GM21390 (cell line): ENCODE results near the gene RPS3.

ENCODE experiments used
- ATAC-seq: cut with Tn5 transposase; IDR thresholded peaks from one replicate; pipeline ENCODE4 v1.9.1; 2021; ENCODE audit not compliant: unreplicated experiment

The RPS3 gene

DNA sequence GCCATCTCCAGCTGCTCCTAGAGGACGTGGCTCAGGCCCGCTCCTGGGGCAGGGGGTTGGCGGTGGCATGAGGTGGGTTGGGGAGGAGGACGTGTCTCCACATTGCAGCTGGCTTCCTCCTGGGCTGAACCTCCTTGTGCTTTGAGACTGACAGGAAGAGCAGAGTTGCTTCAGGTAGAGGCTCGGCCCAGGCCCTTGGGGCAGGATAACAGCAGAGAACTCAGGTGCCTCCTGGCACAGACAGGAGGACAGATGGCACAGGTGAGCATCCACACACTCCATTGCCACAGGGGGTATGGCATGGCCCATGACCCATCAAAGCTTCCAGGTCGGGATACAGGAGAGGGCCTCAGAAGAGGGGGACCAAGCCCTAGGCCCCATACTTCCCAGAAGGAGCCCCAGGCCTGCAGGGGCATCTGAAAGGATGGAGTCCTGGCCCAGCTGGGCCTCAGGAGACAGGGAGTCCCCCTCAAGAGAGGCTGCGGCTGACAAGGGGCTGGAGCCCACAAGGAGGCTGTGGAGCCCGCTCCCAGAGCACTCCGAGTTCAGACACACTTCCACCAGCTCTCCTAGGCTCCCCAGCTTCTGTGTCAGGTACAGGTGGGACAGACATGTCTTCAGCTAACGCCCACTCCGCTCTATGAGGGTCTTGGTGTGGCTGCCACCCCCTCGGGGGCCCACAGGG lies 35.7 kb downstream of the RPS3 start:
- no peak for ATAC-seq

DNA sequence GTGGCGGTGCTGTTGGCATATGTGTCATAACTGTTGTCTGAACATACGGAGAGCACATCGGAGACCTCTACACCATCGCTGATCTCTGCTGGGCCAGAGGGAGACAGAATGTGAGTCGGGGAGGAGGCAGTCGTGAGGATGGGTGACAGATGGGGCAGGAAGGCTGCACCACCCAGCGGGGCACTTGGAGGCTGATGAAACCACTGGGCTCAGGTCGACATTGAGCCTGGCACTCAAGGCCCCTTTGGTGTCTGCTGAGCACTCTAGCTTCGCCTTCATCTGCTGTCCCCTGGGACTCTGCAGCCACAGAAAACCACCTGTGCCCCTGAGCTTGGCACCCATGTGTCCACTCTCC lies 36.2 kb downstream of the RPS3 start:
- ATAC-seq = no peak

DNA sequence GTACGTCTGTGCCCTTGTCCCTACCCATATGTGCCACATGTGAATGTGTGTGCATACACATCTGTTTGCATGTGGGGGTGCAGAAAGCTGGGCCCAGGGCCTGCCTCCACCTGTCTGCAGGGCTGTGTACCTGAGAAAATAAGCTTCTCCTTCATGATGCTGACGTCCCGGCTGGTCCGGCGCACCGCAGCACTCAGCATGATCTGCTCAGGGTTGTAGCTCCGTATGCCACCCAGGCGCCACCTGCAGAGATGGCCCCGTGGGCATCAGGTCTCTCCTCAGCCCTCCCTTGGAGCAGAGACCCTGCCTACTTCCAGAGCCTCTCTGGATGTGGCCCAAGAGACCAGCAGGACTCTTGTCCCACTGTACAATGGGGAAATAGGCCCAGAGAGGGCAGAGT lies 37.5 kb downstream of the RPS3 start:
- ATAC-seq = no peak

DNA sequence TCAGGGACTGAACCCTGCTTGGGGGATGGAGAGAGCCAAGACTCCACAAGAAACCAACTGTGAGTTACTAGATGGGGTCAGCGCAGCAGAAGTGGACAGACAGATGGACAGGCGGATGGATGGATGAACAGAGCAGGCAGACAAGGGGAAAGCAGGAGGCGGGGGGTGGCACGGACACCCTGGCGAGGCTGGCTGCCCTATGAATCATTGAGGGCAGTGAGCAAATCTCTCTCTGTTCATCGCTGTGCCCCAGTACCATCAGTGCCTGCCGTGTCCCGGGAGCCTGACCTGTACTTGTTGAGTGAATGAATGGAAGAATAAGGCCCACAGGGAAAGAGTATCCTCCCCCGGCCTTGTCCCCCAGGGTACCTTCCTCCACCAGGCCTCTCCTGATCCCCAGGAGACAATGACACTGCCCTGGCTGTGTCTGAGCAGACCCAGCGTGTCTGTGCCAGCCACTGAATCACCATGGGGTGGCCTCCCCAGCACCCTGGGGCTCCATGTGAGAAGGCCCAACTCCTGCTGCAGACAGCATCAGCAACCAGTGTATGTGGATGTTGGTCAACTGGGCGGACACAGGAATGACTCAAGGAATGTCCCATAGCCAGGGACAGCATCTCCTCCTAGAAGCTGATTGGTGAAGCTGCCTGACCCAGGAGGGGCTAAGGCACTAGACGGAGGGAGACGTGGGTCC lies 38.8 kb downstream of the RPS3 start:
- ATAC-seq = no peak

DNA sequence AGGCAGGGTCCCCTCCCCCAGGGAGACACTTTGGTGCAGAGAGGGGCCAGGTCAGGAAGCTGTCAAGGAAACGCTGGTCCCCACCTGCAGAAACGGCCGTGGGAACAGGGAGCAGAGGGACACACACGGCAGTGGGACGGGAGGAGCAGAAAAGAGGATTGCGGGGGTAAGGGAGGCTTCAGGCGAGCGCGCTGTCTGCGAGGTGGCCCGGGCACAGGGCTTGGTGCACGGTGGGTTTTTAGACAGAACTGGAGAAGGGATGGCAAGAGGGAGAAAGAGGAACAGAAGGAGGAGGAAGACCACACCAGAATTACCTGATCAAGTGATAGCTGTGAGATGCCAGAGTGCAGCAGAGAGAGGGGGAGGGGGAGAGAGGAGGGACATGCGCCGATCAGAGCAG lies 39.7 kb downstream of the RPS3 start:
- no peak for ATAC-seq

DNA sequence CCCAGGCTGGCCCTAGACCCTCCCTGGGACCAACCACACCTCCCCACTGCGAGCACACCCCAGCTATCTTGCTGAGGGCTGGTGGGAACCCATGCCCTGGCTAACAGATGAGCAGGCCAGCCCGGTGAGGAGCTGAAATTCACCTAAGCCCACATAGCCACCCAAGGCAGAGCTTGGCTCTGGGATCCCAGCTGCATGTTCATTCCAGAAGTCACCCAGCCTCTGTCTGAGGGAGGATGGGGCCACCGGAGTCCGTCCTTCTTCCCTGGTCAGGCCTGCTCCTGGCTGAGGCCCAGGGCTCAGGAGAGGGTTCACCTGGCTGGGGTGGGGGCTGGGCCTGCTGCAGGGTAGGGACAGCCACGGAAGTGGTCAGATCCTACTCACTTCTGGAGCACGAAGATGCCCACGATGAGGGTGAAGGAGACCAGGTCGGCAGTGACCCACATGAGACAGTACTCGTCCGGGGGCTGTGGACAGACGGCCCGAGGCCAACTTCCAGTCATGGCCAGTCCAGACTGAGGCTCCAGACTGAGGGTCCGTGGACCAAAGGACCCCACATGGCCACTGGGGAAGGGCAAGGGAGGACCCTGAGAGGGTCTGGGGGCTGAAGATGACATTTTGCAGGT lies 40.3 kb downstream of the RPS3 start:
- no peak for ATAC-seq

DNA sequence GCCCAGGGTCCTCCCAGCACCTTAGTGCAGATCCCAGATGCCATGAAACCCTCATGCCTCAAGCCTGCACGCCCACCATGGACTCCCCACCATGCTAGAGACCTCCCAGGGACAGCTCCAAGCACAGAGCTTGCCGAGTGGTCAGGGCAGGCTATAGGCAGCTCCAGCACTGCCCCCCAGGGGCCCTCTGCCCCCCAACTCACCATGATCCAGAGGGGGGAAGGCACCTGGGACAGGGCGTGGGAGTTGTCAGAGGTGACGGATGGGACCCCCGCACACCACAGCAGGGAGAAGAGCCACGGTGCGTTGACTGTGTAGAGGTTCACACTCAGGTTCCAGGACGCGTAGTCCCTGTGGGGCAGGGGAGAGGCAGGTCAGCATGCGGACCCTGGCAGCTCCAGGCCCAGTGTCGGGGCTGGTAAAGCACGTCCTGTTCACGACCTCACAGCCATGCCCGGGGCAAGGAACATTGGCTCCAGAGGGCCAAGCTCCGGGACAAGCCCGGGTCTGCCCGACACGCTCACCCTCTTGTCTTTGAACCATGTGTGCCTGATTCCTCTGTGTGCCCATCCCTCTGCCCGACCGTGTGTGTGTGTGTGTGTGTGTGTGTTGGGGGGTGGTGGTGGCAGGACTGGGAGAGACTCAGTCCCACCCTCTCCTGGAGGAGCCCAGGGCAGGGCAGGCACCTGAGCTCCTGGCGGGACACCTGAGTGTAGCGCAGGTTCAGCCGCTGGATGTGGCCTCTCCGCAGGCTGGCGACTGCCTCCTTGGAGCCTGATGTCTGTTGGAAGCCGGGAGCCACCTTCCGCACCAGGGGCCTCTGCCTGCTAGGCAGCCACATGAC lies 41.9 kb downstream of the RPS3 start:
- ATAC-seq = no peak

DNA sequence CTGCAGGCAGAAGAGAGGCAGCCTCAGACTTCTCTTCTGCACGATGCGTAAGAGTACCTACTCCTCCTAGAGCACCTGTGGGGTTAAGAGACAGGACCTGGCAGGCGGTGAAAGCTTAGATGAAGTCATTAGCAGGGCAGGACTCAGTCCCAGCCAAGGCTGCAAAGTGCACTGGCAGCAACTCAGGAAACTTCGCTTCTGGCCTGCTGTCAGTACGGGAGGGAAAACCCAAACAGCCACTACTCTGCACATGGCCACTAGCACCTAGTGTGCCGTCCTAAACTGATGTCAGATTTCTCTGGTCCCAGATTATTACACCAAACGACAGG lies 42.5 kb downstream of the RPS3 start:
- no peak for ATAC-seq

DNA sequence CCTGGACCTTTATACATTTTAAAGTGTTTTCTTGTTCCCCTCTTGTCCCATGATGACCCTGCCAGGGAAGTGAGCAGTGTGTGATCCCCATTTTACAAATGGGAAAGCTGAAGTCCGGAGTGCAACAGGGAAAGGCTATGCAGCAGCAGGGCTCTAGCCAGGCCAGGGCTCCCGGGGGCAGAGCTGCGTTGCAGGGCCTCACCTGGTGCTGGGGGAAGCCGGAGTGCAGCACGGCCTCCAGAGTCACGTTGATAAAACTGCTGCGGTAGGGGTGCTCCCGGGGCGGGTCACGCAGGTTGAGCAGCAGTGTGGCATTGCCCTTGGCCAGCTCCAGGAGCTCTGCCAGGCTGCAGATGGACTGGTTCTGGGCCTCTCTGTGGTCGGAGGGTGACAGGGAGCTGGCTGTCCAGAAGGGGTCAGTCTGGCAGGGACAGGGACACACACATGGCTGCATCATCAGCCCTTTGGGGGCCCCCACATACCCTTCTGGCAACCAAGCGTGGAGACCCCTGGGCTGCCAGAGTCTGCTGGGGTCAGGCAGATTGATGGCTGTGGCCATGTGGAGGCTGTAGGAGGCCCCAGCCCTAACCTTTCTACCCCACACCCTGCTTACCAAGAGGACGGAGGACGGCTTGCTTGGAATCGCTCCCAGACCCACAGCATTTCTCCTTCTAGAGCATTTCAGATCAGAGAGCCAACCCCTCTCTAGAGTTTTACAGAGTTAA lies 43.0 kb downstream of the RPS3 start:
- ATAC-seq = no peak

DNA sequence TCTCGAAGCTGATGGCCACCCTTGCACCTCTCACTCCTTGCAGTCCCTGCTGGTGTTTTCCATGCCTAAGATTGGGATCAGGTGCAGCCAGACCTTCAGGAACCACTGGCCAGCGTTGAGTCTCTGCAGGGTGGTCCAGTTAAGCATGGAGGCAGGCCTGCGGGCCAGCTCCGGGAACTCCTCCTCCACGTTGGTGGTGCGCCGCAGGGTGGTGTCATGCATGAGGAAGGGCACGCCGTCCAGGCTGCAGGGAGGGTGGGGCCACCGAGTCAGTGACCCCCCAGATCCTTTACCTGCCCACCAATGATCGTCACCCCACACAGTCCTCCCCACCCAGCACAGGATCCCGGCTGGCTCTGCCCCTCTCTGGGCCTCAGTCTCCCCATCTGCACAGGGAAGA lies 43.7 kb downstream of the RPS3 start:
- no peak for ATAC-seq

DNA sequence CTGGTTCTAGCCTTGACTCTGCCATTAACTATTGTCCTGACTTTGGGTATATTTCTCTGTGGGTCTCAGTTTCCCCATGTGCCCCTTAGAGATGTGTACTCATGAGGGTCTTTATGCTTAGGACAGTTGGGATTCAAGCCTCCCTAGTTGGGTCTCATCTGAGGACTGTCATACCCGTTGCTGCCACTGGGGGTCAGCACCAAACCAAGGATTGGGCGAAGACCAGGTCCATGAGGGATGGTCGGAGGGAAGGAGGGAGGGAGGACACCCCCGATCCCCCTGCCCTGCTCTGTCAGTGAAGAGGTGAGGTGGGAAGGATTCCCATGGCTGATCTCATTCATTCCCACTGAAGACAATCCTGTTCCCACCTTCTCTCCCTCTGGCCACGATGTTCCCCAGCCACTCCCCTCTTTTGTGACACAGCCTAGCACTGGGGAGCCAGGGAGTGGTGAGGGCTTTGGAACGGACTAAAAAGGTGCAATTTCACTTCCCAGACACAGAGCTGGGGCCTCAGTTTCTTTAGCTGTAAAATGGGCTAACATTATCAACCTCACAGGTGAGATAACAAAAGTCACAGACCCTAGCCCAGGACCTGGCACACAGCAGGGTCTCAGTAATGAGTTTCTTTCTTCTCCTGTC lies 46.1 kb downstream of the RPS3 start:
- ATAC-seq = no peak

DNA sequence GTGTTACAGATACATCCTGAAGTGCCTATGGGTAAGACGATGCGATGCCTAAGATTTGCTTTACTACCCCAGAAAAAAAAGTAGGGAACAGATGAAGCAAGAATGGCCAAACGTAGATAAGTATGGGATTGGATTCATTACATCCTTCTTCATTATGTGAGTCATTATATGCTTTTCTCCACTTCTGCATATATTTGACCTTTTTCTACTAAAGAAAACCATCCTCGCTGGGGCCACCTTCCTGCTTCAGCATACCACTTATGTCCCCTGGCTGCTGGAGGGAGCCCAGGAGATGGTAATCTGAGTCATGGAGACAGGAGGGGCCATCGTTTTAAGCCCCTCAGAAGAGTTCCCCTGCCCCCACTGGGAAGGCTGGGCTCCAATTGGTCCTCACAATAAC lies 48.1 kb downstream of the RPS3 start:
- no peak for ATAC-seq

DNA sequence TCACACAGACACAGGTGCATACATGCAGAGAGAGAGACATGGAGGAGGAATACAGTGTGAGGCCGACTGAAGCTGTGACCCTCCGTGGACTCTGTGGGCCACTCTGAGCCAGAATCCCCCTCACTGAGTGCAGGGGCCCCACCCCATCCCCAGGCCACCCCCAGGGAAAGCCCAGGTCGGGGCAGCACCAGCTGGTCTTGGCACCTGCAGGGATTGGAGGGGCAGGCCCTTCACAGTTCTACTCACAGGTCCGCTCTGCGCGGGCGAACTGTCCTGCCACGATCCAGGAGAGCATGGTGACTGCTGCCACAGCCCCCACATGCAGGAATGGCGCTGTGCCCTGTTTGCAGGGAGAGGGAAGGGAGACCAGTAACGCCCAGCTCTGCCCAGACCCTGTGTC lies 50.0 kb downstream of the RPS3 start:
- ATAC-seq = no peak

DNA sequence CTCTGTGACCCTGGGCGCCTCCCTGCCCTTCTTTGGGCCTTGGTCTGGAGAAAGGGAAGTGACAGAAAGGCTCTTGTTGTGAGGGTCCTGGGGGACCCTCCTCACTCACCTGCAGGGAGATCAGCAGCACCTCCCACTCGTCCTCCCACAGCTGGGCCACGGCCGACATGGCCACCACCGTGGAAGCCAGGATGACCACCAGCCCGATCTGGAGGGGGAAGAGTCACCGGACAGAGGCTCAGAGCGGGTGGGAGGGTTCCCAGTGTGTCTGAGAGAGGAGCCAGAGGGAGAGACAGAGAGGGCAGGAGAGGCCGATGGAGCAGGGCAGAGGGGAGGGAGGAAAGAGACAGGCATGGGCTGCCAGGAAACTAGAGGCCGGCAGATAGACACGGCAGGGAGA lies 50.5 kb downstream of the RPS3 start:
- ATAC-seq = no peak

DNA sequence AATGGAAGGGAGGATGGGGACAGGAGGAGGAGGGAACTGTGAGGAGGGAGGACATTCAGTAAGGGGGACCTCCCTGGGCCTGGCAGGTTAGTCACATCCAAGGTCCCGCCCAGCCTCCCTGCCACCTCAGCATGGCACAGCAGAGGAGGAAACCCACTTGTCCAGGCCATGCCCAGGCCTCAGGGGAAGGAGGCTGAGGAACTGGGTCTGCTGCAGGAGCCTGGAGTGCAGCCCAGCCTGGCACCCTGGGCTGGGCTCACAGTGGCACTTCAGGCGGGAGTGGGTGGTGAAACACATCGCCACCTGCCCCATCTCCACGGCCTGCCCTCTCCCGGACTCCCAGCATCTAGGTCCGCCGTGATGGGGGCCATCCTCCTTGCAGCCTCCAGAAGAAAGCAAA lies 50.9 kb downstream of the RPS3 start:
- ATAC-seq = no peak

DNA sequence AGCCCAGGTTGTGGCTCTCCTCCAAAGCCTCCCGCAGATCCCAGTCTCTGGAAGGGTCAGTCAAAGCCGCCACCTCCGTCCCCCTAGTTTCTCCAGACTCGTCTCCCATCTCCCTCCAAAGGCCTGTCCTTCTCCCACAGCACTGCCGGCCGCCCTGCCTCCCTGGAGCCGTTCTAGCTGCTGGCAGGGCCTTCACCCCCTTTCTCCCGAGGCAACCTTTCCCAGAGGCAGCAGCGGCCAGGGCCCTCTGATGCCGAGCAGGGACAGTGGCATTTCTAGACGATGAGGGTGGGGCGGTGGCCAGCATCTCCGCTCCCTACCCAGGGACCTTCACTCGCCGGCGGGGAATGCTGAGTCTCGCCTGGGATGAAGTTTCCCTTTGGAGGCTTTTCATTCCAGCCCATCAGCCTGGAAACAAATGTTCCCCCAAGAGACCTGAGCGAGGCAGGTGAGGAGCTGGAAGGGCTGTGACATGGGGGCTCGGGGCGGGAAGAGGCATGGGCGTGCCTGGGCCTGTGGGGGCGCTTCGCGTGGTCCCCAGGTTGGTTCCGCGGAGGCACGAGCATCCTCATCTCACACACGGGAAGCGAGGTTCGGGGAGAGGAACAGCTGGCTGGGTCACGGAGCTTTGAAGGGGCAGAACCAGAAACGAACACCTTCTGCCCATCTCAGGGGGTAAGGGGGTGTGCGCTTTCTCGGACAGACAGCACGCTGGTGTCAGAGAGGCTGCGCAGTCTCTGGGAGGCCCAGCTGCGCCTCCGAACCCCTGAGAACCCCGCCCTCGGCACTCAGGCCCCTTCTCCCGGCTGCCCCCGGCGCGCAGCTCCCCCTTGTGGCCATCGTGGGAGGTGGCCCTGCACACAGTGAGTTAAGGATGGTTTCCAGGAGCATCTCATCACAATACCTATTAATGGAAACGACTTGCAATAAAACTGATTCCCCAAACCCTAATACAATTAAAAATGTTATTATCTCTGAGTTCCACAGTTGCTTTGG lies 51.8 kb downstream of the RPS3 start:
- ATAC-seq = no peak

DNA sequence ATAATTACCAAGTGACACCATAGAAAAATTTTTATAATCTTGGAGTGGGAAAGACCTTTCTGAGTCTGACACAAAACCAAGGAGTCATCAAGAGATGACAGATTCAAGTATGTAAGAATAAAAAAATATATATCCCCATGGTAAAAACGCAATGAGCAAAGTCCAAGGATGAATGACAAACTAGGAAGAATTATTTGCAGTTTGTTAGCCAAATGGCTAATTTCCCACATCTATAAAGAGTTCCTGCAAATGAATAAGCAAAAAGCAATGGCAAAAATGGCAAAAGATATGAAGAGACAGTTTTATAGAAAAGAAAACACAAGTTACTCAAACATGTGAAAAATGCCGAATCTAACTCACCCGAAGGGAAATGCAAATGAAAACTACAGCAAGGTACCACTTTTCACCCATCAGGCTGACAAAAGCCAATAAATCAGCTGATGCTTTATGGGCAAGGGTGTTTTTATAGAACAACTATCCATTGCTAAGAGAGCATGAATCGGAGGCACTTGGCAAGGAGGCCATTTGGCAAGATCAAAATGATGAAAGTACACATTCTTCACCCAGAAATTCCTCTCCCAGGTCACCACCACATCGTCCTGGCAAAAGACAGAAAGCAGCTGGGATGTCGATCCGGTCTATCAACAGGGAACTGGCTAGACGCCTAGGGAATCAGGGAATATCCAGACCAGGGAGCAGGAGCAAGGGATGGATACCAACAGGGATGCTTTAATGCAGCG lies 54.8 kb downstream of the RPS3 start:
- no peak for ATAC-seq

DNA sequence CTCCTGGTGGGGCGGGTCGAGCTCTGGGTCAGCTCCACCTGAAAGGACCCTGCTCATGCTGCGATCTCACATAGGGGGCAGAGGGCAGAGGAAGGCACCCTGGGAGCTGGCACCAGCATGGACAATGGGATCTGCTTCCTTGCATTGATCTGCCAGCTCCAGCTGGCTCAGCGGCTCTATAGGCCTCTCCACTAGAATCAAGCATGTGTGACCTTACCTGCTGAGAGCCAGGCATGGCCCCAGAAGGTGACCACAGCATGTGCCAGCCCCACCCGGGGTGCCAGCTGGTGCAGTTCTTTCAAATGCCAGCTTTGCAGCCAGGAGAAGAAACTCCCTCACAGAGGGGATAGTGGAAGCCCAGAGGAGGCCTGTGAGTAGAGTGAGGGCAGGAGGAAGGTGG lies 55.7 kb downstream of the RPS3 start:
- no peak for ATAC-seq
